Measurements from ENCODE around the gene C12orf60.
"Not testable (repeated sequence)": the region's sequence is repeated elsewhere in the genome, so short reads cannot be mapped to it uniquely, and the experiment has no call there.

C12orf60 gene, protein sequence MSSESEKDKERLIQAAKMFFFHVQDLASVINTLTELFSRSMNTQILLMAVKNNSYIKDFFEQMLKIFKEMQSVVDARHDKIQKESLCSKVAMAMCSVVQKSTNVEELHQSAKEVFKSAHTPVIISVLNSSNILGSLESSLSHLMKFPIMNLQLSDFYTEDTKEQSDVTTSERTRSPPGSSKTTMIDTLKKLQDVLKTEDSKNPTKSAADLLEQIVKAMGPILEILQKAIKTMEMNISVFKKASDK

DNA sequence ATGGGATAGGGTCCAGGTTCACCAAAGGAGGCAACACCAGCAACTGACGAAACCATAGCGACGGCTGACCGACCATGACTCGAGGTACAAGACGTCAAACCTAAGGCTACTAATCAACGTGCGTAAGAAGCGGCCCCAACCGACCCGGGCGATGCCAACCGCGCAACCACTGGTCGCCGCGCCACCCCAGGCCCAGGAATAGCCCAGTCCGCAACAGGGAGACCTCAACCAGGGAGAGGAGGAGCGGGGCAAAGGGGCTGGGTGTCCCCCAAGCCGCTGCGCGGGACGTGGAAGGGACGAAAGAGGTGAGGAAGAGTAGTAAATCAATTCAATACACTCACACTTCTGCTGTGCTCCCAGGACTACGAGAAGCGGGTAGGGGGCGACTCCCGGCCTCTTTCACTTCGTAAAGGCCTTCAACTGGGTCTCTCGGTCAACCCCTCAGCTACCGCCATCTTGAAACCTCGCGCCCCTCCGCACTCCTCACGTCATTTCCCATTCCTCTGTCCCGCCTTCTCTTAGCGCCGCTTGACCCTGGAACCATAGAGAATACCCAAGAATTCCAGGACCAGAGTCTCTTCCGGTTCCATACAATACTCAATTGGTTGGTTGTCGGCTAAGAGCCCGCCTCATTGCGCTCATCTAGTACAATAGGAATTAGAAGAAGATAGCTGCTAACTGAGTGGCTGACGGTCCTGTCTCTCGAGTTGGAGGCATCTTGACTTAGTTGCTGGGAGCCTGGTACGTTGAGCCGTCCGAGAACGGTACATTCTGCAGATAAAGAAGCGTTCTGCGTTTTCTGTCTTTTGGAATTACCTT, at the start of gene C12orf60, which contains the start of gene WBP11:
Gene C12orf60 (plus strand): TSS at position 660 of the 819 bp plus-strand sequence. CDS start 19,266 bp downstream, outside the sequence.
Gene WBP11 (minus strand): TSS at position 468 of the 819 bp plus-strand sequence. CDS start 2,095 bp downstream, outside the sequence.
- DNase-seq: peak; percentile 100

- DNase-seq: no peak
Measured at GRCh38 chr12:14756334-14757143, 46.9 kb upstream of the C12orf60 start.

GRCh38 chr12:14759711-14760280, 43.7 kb upstream of the C12orf60 start:
- DNase-seq: not testable (repeated sequence)

DNA sequence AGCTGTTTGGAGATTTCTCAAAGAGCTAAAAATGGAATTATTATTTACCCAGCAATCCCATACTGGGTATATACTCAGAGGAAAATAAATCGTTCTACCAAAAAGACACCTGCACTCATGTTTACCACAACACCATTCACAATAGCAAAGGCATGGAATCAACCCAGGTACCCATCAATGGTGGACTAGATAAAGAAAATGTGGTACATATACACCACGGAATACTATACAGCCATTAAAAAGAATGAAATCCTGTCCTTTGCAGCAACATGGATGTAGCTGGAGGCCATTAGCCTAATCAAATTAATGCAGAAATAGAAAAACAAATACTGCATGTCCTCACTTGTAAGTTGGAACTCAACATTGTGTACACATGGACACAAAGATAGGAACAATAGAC, 38.1 kb upstream of the C12orf60 start:
- no peak for DNase-seq

DNA sequence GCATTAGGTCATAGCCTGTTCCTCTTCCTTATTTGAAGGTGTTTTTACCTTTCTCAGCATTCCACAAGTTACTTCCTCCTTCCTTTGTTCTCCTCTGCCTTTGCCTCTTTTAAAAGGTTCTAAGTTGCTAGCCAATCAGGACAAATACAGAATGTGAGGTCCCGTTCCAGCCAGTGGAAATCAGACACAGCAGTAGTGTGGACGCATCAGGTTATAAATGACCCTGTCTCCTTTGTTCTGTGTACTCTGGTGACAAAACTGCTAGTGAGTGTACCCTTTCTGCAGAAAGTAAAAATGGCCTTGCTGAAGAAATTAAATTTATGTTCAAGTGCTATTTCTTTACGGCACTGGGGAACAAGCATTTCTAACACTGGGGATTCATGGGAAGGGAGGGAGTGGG, 37.5 kb upstream of the C12orf60 start:
- DNase-seq: not testable (repeated sequence)

DNA sequence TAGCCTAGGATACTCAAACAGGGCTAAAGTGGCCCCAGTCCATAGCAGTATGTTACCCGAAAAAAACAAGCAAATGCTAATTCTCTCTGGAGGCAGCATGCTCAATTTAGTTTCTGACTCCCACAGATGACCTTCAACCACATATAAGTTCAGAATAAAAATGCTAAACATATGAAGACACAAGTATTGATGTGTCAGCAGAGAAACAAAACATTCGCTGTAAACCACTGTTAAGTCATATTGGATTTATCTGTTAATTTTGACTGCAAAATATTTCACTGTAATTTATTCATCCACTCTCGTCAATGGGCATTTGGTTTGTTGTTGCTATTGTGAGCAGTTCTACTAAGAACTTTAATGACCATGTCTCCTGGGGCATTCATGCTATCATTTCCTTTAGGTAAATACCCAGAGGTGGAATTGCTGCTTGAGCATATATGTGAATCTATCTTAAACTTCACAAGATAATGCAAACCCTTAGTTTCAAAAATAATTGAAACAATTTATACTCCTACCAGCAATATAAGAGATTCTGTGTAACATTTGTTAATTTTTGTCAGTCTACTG, 36.7 kb upstream of the C12orf60 start:
- no peak for DNase-seq

DNA sequence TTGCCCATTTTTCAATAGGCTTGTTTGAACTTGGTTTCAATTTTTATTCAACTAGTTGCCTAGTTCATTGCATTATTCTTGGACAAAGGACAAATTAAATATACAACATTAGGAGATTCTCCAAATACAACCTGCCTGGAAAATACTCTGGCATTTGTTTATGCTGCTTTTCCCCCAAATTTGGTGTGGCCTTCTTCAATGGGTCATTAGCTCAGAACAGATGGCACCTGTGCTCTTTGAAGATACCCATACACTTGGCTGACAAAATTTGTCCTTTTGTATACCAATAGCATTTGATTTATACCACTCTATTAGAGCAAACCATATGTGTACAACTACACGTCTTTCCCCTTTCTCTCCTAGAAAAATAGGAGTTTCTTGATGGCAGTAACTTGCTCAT, 35.9 kb upstream of the C12orf60 start:
- no peak for DNase-seq

- no peak for DNase-seq
Measured at GRCh38 chr12:14768823-14769405, 34.6 kb upstream of the C12orf60 start.

DNA sequence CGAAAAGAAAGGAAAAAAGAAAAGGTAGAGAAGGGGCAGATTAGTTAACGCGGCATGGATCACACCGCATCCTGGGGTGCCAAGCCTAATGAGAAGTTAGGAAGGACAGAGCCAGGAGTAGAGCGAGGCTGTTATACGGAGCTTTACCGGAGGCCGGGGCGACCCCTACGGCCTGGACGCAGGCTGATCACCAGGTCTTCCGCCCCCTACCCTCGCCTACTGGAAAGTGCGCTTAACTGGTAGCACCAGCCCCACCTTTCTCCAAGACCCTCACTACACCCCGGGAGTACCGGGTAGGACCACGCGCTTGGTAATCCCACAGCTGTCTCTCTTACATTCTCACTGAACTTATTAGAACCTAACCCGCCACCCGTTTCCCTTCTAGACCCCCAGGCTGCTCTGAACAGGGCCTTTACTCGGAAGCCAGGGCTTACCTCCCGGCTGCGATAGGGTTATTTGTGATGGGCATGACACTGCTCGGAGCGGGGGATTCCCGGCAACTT, 34.0 kb upstream of the C12orf60 start:
- DNase-seq: no peak

DNA sequence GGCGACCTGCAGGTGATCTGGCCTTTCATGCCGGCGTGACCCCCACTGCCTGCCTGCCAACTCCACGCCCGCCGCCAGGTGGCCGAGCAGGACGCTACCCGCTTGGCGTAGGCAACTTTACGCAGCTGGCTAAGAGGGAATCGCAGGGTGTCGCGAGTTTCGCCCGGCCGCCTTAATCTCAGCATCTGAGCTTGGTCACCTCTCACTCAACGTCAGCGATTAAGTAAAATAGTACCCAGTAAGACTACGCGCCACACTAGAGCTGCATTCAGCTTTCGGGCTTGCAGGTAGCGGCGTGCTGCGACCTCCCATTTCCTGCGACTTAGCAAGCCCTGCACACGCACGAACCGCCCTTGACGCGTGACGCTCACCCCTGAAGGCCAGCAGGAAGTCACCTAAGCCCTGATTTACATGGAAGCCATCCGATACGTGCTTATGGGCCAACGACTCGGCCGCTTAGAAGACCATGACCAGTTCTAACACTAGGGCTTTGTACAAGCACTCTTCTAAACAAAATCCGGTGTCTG, 33.4 kb upstream of the C12orf60 start:
- DNase-seq: no peak

DNA sequence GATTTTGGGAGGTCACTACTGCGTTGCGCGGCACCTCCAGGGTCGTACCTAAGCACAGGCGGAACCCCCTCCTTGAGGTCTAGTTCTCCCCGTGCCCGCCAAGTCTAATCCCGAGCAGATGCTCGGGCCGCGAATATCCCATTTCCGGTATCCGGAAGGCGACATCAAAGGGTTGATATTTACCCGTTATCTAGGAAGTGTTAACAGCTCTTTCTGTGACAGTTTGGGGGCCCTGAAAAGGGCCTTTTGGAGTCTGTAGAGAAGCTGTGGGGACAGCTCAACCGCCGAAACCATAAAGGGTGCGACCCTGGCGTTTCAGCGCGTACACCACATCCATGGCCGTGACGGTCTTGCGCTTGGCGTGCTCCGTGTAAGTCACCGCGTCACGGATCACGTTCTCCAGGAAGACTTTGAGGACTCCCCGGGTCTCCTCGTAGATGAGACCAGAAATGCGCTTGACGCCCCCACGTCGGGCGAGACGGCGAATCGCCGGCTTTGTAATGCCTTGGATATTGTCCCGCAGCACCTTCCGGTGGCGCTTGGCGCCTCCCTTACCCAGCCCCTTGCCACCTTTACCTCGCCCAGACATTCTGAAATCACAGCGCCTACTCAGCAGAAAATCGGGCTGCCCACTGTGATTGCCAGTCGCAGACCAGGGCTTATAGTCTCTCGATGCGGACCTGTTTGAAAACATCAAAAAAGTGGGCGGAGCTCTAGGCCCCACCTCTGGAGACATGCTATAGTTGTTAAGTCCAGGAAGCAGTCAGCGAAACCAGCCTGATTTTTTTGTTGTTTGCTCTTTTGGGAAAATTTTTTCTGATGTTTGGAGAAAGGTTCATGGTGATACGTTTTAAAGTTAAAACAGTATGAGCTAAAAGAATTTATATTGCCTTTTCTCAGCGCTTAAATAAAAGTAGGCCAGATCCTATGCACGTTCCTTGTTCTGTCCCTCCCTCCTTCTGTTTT, 32.7 kb upstream of the C12orf60 start:
- no peak for DNase-seq

DNA sequence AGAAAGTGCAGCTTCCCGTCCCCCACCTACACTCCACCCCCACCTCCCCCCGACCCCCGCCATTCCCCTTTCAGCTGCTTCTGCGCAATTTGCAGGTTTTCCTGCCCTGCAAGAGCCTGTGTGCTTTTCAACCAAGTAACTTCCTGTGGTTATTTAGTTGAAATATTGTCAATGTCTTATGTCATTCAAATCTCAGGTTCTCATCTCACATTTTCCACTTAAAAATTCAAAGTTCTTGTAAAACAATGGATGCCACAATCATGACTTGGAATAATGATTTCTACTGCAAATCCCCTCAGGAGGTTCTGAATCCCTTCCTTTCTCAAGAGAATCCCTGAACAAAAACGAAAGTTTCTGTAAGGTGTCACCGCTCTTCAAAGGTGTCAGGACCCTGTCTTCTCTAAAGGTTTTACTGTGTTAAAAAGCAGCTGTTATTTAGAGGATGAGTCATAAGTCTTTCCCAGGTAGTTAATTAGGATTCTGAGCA, 31.8 kb upstream of the C12orf60 start:
- no peak for DNase-seq

- DNase-seq: no peak
Measured at GRCh38 chr12:14772946-14773345, 30.5 kb upstream of the C12orf60 start.

DNA sequence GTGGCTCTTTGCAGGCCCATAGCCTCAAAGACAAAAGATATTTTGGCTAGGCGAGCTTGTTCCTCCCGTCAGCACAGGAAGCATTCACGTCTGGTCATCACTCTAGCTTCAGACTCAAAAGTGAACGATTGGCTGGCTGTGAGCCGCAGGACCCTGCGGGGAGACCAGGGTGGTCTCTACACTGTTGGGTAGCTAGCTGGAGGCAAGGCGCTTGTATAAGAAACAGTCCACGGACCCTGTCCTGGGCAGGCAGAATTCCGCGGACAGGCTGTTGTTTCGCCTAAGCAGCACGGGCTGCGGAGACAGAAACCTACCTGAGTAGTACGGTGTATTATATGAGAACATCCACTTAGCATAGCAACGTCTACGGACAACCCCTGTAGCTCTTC, 29.8 kb upstream of the C12orf60 start:
- no peak for DNase-seq

GRCh38 chr12:14774074-14774905, 29.2 kb upstream of the C12orf60 start:
- DNase-seq: no peak

- no peak for DNase-seq
Measured at GRCh38 chr12:14774906-14775635, 28.4 kb upstream of the C12orf60 start.

GRCh38 chr12:14775636-14775980, 27.9 kb upstream of the C12orf60 start:
- DNase-seq: no peak

- DNase-seq: no peak
Measured at GRCh38 chr12:14776236-14776961, 27.1 kb upstream of the C12orf60 start.

Measured in NCI-H1694 (cell line).